ENCODE measurements around the gene RNF34. TPM values are rescaled to one million over a fixed set of nuclear protein-coding genes. Genes with fewer than 3 reads are reported as not detected.
A peak's percentile ranks its signal among the peaks of the same experiment; 100 is the strongest.

RNF34 gene
- total and polyA plus RNA-seq, 2 of the 13 experiments (the other 11 are each of a cell fraction or from before 2014, with no cell fraction given) = 36.8 to 53.2 TPM

DNA sequence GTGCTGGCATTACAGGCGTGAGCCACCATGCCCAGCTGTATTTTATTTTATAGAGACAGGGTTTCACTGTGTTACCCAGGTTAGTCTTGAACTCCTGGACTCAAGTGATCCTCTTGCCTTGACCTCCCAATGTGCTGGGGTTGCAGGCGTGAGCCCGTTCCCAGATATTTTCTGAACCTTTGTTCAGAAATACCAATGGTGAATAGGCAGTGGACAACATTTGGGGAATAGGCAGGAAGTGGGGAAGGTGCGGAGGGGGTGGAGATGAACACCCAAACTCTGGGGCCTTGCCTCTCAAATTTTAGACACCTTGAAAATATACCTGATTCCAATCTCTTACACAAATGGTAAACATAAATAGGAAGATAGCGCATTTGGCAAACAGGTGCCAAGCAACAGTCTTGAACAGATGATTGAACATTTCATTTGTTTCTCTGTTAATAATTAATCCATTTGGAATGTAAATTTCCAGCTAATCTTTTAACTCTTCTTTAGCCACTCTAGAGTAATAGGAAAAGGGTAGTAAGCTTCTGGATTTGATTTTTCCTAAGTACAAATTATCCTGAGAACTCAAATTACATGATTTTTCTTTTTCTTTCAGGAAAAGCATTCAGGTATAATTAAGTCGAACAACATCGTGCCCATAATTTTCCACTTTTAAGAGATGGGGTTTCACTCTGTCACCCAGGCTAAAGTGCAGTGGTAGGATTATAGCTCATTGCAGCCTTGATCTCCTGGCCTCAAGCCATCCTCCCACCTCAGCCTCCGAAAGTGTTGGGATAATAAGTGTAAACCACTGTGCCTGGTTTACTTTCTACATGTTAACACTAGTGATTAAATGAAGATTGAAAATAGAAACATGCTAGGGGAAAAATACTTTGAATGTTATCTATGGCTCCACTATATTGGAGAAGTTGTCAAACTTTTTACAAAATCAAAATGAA is 22.9 kb upstream of the RNF34 start (continued):
- TF ChIP-seq, protein P1, sequence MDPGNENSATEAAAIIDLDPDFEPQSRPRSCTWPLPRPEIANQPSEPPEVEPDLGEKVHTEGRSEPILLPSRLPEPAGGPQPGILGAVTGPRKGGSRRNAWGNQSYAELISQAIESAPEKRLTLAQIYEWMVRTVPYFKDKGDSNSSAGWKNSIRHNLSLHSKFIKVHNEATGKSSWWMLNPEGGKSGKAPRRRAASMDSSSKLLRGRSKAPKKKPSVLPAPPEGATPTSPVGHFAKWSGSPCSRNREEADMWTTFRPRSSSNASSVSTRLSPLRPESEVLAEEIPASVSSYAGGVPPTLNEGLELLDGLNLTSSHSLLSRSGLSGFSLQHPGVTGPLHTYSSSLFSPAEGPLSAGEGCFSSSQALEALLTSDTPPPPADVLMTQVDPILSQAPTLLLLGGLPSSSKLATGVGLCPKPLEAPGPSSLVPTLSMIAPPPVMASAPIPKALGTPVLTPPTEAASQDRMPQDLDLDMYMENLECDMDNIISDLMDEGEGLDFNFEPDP (CRISPR knock-in tag; conservative IDR thresholded peaks at IDR 0.05) = no peak
- TF ChIP-seq TEF (CRISPR knock-in tag; IDR thresholded peaks at IDR 0.05) (no peak), RFX3 (CRISPR knock-in tag; IDR thresholded peaks at IDR 0.05) (no peak), ZSCAN9 (CRISPR knock-in tag; IDR thresholded peaks at IDR 0.05; ENCODE audit: borderline replicate concordance) (no peak), SIN3A (IDR thresholded peaks at IDR 0.05; ENCODE audit: borderline replicate concordance, low read depth, low read length) (no peak), ZNF446 (CRISPR knock-in tag; IDR thresholded peaks at IDR 0.05) (no peak), ZNF83 (CRISPR knock-in tag; IDR thresholded peaks at IDR 0.05; ENCODE audit: borderline replicate concordance) (no peak), ZNF235 (CRISPR knock-in tag; IDR thresholded peaks at IDR 0.05; ENCODE audit: borderline replicate concordance) (0 out of 2 replicates have a peak, but pooled peaks have one; percentile 26), ADNP (CRISPR knock-in tag; IDR thresholded peaks at IDR 0.05) (peak; percentile 78; the same call in 1 of the 2 replicates), ZNF800 (CRISPR knock-in tag; IDR thresholded peaks at IDR 0.05) (no peak), BCL6 (CRISPR knock-in tag; IDR thresholded peaks at IDR 0.05) (no peak), EP300 (IDR thresholded peaks at IDR 0.05; ENCODE audit: low read depth in 2 of 2, low read length in 2 of 2) (peak in 1 of 2 experiments; percentile 35; a peak in 2 of 4 replicates), EP300 (CRISPR knock-in tag; IDR thresholded peaks at IDR 0.05; ENCODE audit: borderline replicate concordance) (no peak), KMT2B (CRISPR knock-in tag; IDR thresholded peaks at IDR 0.05) (no peak), ZSCAN25 (CRISPR knock-in tag; IDR thresholded peaks at IDR 0.05) (no peak), KAT2B (IDR thresholded peaks at IDR 0.05; ENCODE audit: borderline replicate concordance, low read depth, low read length) (no peak), ETV6 (CRISPR knock-in tag; conservative IDR thresholded peaks at IDR 0.05) (no peak), ATF4 (CRISPR knock-in tag; IDR thresholded peaks at IDR 0.05) (no peak), ZNF430 (CRISPR knock-in tag; IDR thresholded peaks at IDR 0.05) (no peak)
- TF ChIP-seq, protein P2, sequence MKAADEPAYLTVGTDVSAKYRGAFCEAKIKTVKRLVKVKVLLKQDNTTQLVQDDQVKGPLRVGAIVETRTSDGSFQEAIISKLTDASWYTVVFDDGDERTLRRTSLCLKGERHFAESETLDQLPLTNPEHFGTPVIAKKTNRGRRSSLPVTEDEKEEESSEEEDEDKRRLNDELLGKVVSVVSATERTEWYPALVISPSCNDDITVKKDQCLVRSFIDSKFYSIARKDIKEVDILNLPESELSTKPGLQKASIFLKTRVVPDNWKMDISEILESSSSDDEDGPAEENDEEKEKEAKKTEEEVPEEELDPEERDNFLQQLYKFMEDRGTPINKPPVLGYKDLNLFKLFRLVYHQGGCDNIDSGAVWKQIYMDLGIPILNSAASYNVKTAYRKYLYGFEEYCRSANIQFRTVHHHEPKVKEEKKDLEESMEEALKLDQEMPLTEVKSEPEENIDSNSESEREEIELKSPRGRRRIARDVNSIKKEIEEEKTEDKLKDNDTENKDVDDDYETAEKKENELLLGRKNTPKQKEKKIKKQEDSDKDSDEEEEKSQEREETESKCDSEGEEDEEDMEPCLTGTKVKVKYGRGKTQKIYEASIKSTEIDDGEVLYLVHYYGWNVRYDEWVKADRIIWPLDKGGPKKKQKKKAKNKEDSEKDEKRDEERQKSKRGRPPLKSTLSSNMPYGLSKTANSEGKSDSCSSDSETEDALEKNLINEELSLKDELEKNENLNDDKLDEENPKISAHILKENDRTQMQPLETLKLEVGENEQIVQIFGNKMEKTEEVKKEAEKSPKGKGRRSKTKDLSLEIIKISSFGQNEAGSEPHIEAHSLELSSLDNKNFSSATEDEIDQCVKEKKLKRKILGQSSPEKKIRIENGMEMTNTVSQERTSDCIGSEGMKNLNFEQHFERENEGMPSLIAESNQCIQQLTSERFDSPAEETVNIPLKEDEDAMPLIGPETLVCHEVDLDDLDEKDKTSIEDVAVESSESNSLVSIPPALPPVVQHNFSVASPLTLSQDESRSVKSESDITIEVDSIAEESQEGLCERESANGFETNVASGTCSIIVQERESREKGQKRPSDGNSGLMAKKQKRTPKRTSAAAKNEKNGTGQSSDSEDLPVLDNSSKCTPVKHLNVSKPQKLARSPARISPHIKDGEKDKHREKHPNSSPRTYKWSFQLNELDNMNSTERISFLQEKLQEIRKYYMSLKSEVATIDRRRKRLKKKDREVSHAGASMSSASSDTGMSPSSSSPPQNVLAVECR (CRISPR knock-in tag; IDR thresholded peaks at IDR 0.05; ENCODE audit: borderline replicate concordance) = no peak
